GM12891 (cell line): ENCODE results near the gene RTP5.
"Not testable (repeated sequence)": the region's sequence is repeated elsewhere in the genome, so short reads cannot be mapped to it uniquely, and the experiment has no call there.

Source experiments
- DNase-seq: peaks from one replicate; pipeline ENCODE4 v3.0.0; 2011; ENCODE audit warnings: low spot score; ENCODE audit not compliant: insufficient read length
- FAIRE-seq: peaks from 2 replicates; lab custom pipeline; 2011; peaks lifted over from hg19 to GRCh38; lab: Jason Lieb, UNC
- PAX5 ChIP-seq: IDR thresholded peaks from 2 replicates; pipeline ENCODE4 v1.6.1; 2011; ENCODE audit warnings: low read length, moderate library complexity, mild to moderate bottlenecking; ENCODE audit not compliant: insufficient read depth, severe bottlenecking
- POLR2A ChIP-seq: IDR thresholded peaks from 2 replicates; pipeline ENCODE4 v1.6.1; 2011; ENCODE audit warnings: low read depth, low read length, control low read depth
- POLR2AphosphoS5 ChIP-seq: IDR thresholded peaks from 2 replicates; pipeline ENCODE4 v1.6.1; 2011; ENCODE audit warnings: low read depth, low read length, control low read depth
- POU2F2 ChIP-seq: IDR thresholded peaks from 2 replicates; pipeline ENCODE4 v1.6.1; 2011; ENCODE audit warnings: low read depth, mild to moderate bottlenecking, control low read depth, low read length, moderate library complexity
- SPI1 ChIP-seq: IDR thresholded peaks from 2 replicates; pipeline ENCODE4 v1.6.1; 2011; ENCODE audit warnings: low read depth, low read length, control low read depth
- TAF1 ChIP-seq: IDR thresholded peaks from 2 replicates; pipeline ENCODE4 v1.6.1; 2011; ENCODE audit warnings: low read depth, low read length, control low read depth

The RTP5 gene

GRCh38 chr2:241902357-241902991 is 32.9 kb downstream of the RTP5 start:
- no peak for TF ChIP-seq SPI1
- no peak for TF ChIP-seq PAX5
- TF ChIP-seq POLR2AphosphoS5: no peak
- no peak for TF ChIP-seq POU2F2
- TF ChIP-seq TAF1: no peak
- no peak for TF ChIP-seq POLR2A
- DNase-seq (no peak), FAIRE-seq (no peak)

GRCh38 chr2:241903121-241904010 is 33.8 kb downstream of the RTP5 start:
- TF ChIP-seq SPI1 (no peak), PAX5 (no peak), TAF1 (no peak), POU2F2 (no peak), POLR2AphosphoS5 (no peak), POLR2A (no peak)
- FAIRE-seq: no peak
- DNase-seq: no peak

- FAIRE-seq: no peak
Observed at GRCh38 chr2:241904011-241904718, 34.6 kb downstream of the RTP5 start.

GRCh38 chr2:241904791-241905710 is 35.5 kb downstream of the RTP5 start:
- FAIRE-seq: no peak
- DNase-seq: no peak
- TF ChIP-seq PAX5: no peak
- TF ChIP-seq SPI1: no peak
- no peak for TF ChIP-seq POLR2A
- no peak for TF ChIP-seq POLR2AphosphoS5
- TF ChIP-seq POU2F2: no peak
- no peak for TF ChIP-seq TAF1

More at GRCh38 chr2:241904011-241904718, 34.6 kb downstream of the RTP5 start:
- no peak for DNase-seq
- TF ChIP-seq POU2F2 (no peak), SPI1 (no peak), TAF1 (no peak)

GRCh38 chr2:241905716-241906377 is 36.3 kb downstream of the RTP5 start:
- no peak for FAIRE-seq
- DNase-seq: no peak

GRCh38 chr2:241906378-241906770 is 36.8 kb downstream of the RTP5 start:
- not testable (repeated sequence) for FAIRE-seq, DNase-seq

More at GRCh38 chr2:241905716-241906377, 36.3 kb downstream of the RTP5 start:
- TF ChIP-seq POLR2AphosphoS5 (no peak), POU2F2 (no peak), PAX5 (no peak), TAF1 (no peak), SPI1 (no peak), POLR2A (no peak)

- FAIRE-seq (no peak), DNase-seq (no peak)
- no peak for TF ChIP-seq PAX5
- TF ChIP-seq POU2F2: no peak
- TF ChIP-seq POLR2AphosphoS5: no peak
- no peak for TF ChIP-seq POLR2A
- TF ChIP-seq SPI1: no peak
- no peak for TF ChIP-seq TAF1
Observed at GRCh38 chr2:241906826-241907570, 37.5 kb downstream of the RTP5 start.

GRCh38 chr2:241907831-241908230 is 38.3 kb downstream of the RTP5 start:
- not testable (repeated sequence) for DNase-seq, FAIRE-seq
